Measurements from ENCODE around the gene CXorf65.

CXorf65 gene

GRCh38 chrX:71106427-71106826 is at the start of gene CXorf65:
TSS of gene CXorf65 (minus strand) at chrX:71106740. CDS start at chrX:71106556, 184 bp downstream.
- DNase-seq (ENCODE audit: low read depth), result no peak
- TF ChIP-seq, protein P1, sequence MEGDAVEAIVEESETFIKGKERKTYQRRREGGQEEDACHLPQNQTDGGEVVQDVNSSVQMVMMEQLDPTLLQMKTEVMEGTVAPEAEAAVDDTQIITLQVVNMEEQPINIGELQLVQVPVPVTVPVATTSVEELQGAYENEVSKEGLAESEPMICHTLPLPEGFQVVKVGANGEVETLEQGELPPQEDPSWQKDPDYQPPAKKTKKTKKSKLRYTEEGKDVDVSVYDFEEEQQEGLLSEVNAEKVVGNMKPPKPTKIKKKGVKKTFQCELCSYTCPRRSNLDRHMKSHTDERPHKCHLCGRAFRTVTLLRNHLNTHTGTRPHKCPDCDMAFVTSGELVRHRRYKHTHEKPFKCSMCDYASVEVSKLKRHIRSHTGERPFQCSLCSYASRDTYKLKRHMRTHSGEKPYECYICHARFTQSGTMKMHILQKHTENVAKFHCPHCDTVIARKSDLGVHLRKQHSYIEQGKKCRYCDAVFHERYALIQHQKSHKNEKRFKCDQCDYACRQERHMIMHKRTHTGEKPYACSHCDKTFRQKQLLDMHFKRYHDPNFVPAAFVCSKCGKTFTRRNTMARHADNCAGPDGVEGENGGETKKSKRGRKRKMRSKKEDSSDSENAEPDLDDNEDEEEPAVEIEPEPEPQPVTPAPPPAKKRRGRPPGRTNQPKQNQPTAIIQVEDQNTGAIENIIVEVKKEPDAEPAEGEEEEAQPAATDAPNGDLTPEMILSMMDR (IDR thresholded peaks at IDR 0.05; ENCODE audit: control insufficient read depth, insufficient read depth, low read depth, low read length, missing control alignments), result no peak
- H3K4me3 ChIP-seq (ENCODE audit: control insufficient read depth, low read depth, low read length), result no peak within 1 kb of the TSS

GRCh38 chrX:71154641-71155040 is 48.1 kb upstream of the CXorf65 start:
- no peak overlapping the region for H3K4me3 ChIP-seq (ENCODE audit: control insufficient read depth, low read depth, low read length)
- DNase-seq (ENCODE audit: low read depth), result no peak
- TF ChIP-seq, protein P1 (IDR thresholded peaks at IDR 0.05; ENCODE audit: control insufficient read depth, insufficient read depth, low read depth, low read length, missing control alignments), result no peak

DNA sequence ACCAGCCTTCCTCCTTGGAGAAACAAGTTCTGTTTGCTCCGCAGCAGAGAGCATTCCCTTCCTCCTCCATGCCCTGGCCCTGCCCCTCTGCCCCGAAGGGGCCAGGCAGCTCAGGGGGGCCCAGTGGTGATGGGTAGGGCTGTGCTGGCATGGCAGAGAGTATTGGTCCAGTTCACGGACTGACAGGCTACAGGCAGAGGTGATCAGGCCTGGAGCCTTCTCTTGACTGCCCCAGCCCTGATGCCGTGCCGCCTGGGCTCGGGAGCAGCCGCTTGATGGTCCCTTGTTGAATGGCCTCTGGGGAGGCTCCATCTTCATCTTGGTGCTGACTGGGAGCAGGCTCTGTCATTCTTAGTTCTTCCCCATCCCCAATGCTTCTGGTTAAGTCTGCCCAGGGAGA is 47.7 kb upstream of the CXorf65 start:
- no peak for DNase-seq (ENCODE audit: low read depth)
- TF ChIP-seq, protein P1 (IDR thresholded peaks at IDR 0.05; ENCODE audit: control insufficient read depth, insufficient read depth, low read depth, low read length, missing control alignments), result no peak
- H3K4me3 ChIP-seq (ENCODE audit: control insufficient read depth, low read depth, low read length), result no peak overlapping the region

DNA sequence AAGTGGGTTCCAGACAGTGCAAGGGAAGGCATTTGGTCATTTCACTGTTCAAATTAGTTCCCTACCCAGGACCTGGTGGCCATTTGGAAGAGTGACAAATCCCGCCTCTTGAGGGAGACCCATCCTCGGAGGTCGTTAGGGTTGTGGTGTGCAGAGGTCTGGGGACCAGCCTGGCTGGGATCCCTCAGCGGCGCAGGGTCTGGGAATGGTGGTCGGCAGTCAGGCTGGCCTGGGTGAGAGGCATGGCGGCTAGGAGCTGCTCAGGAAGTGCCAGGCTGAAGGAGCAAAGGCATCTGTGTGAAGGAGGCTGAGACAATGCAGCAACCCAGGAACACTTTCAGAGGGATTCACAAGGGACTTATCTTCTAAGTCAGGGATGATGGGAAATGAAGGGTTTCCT is 44.8 kb upstream of the CXorf65 start:
- no peak overlapping the region for H3K4me3 ChIP-seq (ENCODE audit: control insufficient read depth, low read depth, low read length)
- no peak for DNase-seq (ENCODE audit: low read depth)
- TF ChIP-seq, protein P1 (IDR thresholded peaks at IDR 0.05; ENCODE audit: control insufficient read depth, insufficient read depth, low read depth, low read length, missing control alignments), result no peak

DNA sequence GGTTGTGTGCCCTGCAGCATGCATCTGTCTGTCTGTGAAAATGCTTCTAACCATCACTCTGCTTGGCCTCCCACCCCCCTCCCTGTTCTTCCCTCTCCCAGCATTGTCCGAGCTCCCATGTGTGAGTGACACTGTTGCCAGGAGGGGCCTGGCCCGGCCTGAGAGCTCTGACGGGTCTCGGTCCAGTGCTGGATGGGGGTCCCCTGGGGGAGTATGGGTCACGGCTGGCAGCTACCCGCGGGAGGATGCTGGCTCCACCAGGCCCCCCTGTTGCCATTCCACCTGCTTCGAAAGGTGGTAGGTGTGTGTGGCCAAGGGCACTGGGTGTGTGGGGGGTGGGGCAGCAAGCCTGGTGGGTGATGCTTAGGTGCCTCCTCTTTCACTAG is 41.7 kb upstream of the CXorf65 start:
- DNase-seq (ENCODE audit: low read depth), result no peak
- TF ChIP-seq, protein P1 (IDR thresholded peaks at IDR 0.05; ENCODE audit: control insufficient read depth, insufficient read depth, low read depth, low read length, missing control alignments), result no peak
- H3K4me3 ChIP-seq (ENCODE audit: control insufficient read depth, low read depth, low read length), result no peak overlapping the region

GRCh38 chrX:71147496-71148277 is 41.1 kb upstream of the CXorf65 start:
- DNase-seq (ENCODE audit: low read depth), result no peak
- TF ChIP-seq, protein P1 (IDR thresholded peaks at IDR 0.05; ENCODE audit: control insufficient read depth, insufficient read depth, low read depth, low read length, missing control alignments), result no peak
- H3K4me3 ChIP-seq (ENCODE audit: control insufficient read depth, low read depth, low read length), result no peak overlapping the region

Data from AG09309 (cell line).